ENCODE results near the gene ATP1A4. TPM values are rescaled to one million over a fixed set of nuclear protein-coding genes. Genes with fewer than 3 reads are reported as not detected.
A peak's percentile ranks its signal among the peaks of the same experiment; 100 is the strongest.
"Not testable (repeated sequence)": the region's sequence is repeated elsewhere in the genome, so short reads cannot be mapped to it uniquely, and the experiment has no call there.

Gene ATP1A4
- total RNA-seq, 1 donor from 2014 or later: under 0.01 TPM

- peak overlapping the region in 1 of 3 donors; percentile 1 for H3K4me3 ChIP-seq (ENCODE audit: low read length in 3 of 3)
- H3K9me3 ChIP-seq (ENCODE audit: control insufficient read depth in 3 of 3, low read length in 3 of 3): no peaks in the 10 kb centered on the region
- H3K36me3 ChIP-seq (ENCODE audit: control insufficient read depth in 3 of 3, insufficient read depth in 3 of 3, low read length in 3 of 3): peaks cover 45 to 65% (median 48%) of the 10 kb centered on the region in 3 donors
- peak overlapping the region in 1 of 3 donors; percentile 99 for H3K9ac ChIP-seq (ENCODE audit: low read depth in 1 of 3, low read length in 3 of 3)
- H3K27ac ChIP-seq (ENCODE audit: low read depth, low read length): peak overlapping the region; percentile 96
- peaks cover 82 to 92% (median 82%) of the 10 kb centered on the region in 3 donors for H3K4me1 ChIP-seq (ENCODE audit: control insufficient read depth in 3 of 3, insufficient read depth in 3 of 3, low read length in 3 of 3)
- H3K27me3 ChIP-seq (ENCODE audit: control insufficient read depth in 3 of 3, insufficient read depth in 3 of 3, low read length in 3 of 3): no peaks in the 10 kb centered on the region
These were observed 30.0 kb upstream of the ATP1A4 start for GRCh38 chr1:160121388-160121787.

GRCh38 chr1:160122978-160123495, 28.4 kb upstream of the ATP1A4 start:
- peaks cover 52 to 62% (median 53%) of the 10 kb centered on the region in 3 donors for H3K36me3 ChIP-seq (ENCODE audit: control insufficient read depth in 3 of 3, insufficient read depth in 3 of 3, low read length in 3 of 3)
- peak overlapping the region in 1 of 3 donors; percentile 35 for H3K4me3 ChIP-seq (ENCODE audit: low read length in 3 of 3)
- no peaks in the 10 kb centered on the region for H3K9me3 ChIP-seq (ENCODE audit: control insufficient read depth in 3 of 3, low read length in 3 of 3)
- H3K9ac ChIP-seq (ENCODE audit: low read depth in 1 of 3, low read length in 3 of 3): peak overlapping the region; percentile 25 to 67 (median 29)
- H3K27ac ChIP-seq (ENCODE audit: low read depth, low read length): peak overlapping the region; percentile 96
- H3K4me1 ChIP-seq (ENCODE audit: control insufficient read depth in 3 of 3, insufficient read depth in 3 of 3, low read length in 3 of 3): peaks cover 90 to 93% (median 93%) of the 10 kb centered on the region in 3 donors
- H3K27me3 ChIP-seq (ENCODE audit: control insufficient read depth in 3 of 3, insufficient read depth in 3 of 3, low read length in 3 of 3): no peaks in the 10 kb centered on the region

GRCh38 chr1:160123726-160124125, 27.7 kb upstream of the ATP1A4 start:
- peaks cover 49 to 60% (median 59%) of the 10 kb centered on the region in 3 donors for H3K36me3 ChIP-seq (ENCODE audit: control insufficient read depth in 3 of 3, insufficient read depth in 3 of 3, low read length in 3 of 3)
- no peaks in the 10 kb centered on the region for H3K27me3 ChIP-seq (ENCODE audit: control insufficient read depth in 3 of 3, insufficient read depth in 3 of 3, low read length in 3 of 3)
- peaks cover 90 to 93% (median 93%) of the 10 kb centered on the region in 3 donors for H3K4me1 ChIP-seq (ENCODE audit: control insufficient read depth in 3 of 3, insufficient read depth in 3 of 3, low read length in 3 of 3)
- H3K9ac ChIP-seq (ENCODE audit: low read depth in 1 of 3, low read length in 3 of 3): peak overlapping the region; percentile 50 to 70 (median 67)
- H3K9me3 ChIP-seq (ENCODE audit: control insufficient read depth in 3 of 3, low read length in 3 of 3): no peaks in the 10 kb centered on the region
- peak overlapping the region; percentile 35 to 54 (median 45) for H3K4me3 ChIP-seq (ENCODE audit: low read length in 3 of 3)
- H3K27ac ChIP-seq (ENCODE audit: low read depth, low read length): peak overlapping the region; percentile 96

- peaks cover 58 to 71% (median 69%) of the 10 kb centered on the region in 3 donors for H3K36me3 ChIP-seq (ENCODE audit: control insufficient read depth in 3 of 3, insufficient read depth in 3 of 3, low read length in 3 of 3)
- H3K9ac ChIP-seq (ENCODE audit: low read depth in 1 of 3, low read length in 3 of 3): peak overlapping the region; percentile 55 to 72 (median 70)
- no peaks in the 10 kb centered on the region for H3K27me3 ChIP-seq (ENCODE audit: control insufficient read depth in 3 of 3, insufficient read depth in 3 of 3, low read length in 3 of 3)
- H3K4me3 ChIP-seq (ENCODE audit: low read length in 3 of 3): peak overlapping the region; percentile 35 to 54 (median 45)
- H3K9me3 ChIP-seq (ENCODE audit: control insufficient read depth in 3 of 3, low read length in 3 of 3): no peaks in the 10 kb centered on the region
- peaks cover 90 to 96% (median 94%) of the 10 kb centered on the region in 3 donors for H3K4me1 ChIP-seq (ENCODE audit: control insufficient read depth in 3 of 3, insufficient read depth in 3 of 3, low read length in 3 of 3)
- peak overlapping the region; percentile 96 for H3K27ac ChIP-seq (ENCODE audit: low read depth, low read length)
These were observed 26.5 kb upstream of the ATP1A4 start for GRCh38 chr1:160124705-160125478.

- Histone ChIP-seq H3K9ac (ENCODE audit: low read depth in 1 of 3, low read length in 3 of 3) (peak overlapping the region in 1 of 3 donors; percentile 72), H3K27me3 (ENCODE audit: control insufficient read depth in 3 of 3, insufficient read depth in 3 of 3, low read length in 3 of 3) (no peaks in the 10 kb centered on the region), H3K36me3 (ENCODE audit: control insufficient read depth in 3 of 3, insufficient read depth in 3 of 3, low read length in 3 of 3) (peaks cover 67 to 79% (median 74%) of the 10 kb centered on the region in 3 donors), H3K4me3 (ENCODE audit: low read length in 3 of 3) (peak overlapping the region in 1 of 3 donors; percentile 49), H3K9me3 (ENCODE audit: control insufficient read depth in 3 of 3, low read length in 3 of 3) (no peaks in the 10 kb centered on the region), H3K4me1 (ENCODE audit: control insufficient read depth in 3 of 3, insufficient read depth in 3 of 3, low read length in 3 of 3) (peaks cover 90 to 96% (median 94%) of the 10 kb centered on the region in 3 donors), H3K27ac (ENCODE audit: low read depth, low read length) (peak overlapping the region; percentile 96)
These were observed 25.7 kb upstream of the ATP1A4 start for GRCh38 chr1:160125746-160126145.

- H3K27me3 ChIP-seq (ENCODE audit: control insufficient read depth in 3 of 3, insufficient read depth in 3 of 3, low read length in 3 of 3); H3K4me3 ChIP-seq (ENCODE audit: low read length in 3 of 3); H3K9me3 ChIP-seq (ENCODE audit: control insufficient read depth in 3 of 3, low read length in 3 of 3): not testable (repeated sequence)
- Histone ChIP-seq H3K9ac (ENCODE audit: low read depth in 1 of 3, low read length in 3 of 3) (peak overlapping the region in 1 of 3 donors; percentile 72), H3K27ac (ENCODE audit: low read depth, low read length) (peak overlapping the region; percentile 96), H3K4me1 (ENCODE audit: control insufficient read depth in 3 of 3, insufficient read depth in 3 of 3, low read length in 3 of 3) (peaks cover 90 to 96% (median 94%) of the 10 kb centered on the region in 3 donors), H3K36me3 (ENCODE audit: control insufficient read depth in 3 of 3, insufficient read depth in 3 of 3, low read length in 3 of 3) (peaks cover 66 to 78% (median 73%) of the 10 kb centered on the region in 3 donors)
These were observed 25.1 kb upstream of the ATP1A4 start for GRCh38 chr1:160126342-160126741.

- Histone ChIP-seq H3K27me3 (ENCODE audit: control insufficient read depth in 3 of 3, insufficient read depth in 3 of 3, low read length in 3 of 3) (no peaks in the 10 kb centered on the region), H3K9me3 (ENCODE audit: control insufficient read depth in 3 of 3, low read length in 3 of 3) (no peaks in the 10 kb centered on the region), H3K9ac (ENCODE audit: low read depth in 1 of 3, low read length in 3 of 3) (peak overlapping the region; percentile 67 to 81 (median 73)), H3K4me3 (ENCODE audit: low read length in 3 of 3) (peak overlapping the region in 1 of 3 donors; percentile 61), H3K27ac (ENCODE audit: low read depth, low read length) (peak overlapping the region; percentile 96), H3K36me3 (ENCODE audit: control insufficient read depth in 3 of 3, insufficient read depth in 3 of 3, low read length in 3 of 3) (peaks cover 58 to 71% (median 66%) of the 10 kb centered on the region in 3 donors), H3K4me1 (ENCODE audit: control insufficient read depth in 3 of 3, insufficient read depth in 3 of 3, low read length in 3 of 3) (peaks cover 90 to 96% (median 90%) of the 10 kb centered on the region in 3 donors)
These were observed 24.0 kb upstream of the ATP1A4 start for GRCh38 chr1:160127381-160127780.

GRCh38 chr1:160127865-160128523, 23.4 kb upstream of the ATP1A4 start:
- H3K27ac ChIP-seq (ENCODE audit: low read depth, low read length): peak overlapping the region; percentile 96
- no peaks in the 10 kb centered on the region for H3K27me3 ChIP-seq (ENCODE audit: control insufficient read depth in 3 of 3, insufficient read depth in 3 of 3, low read length in 3 of 3)
- H3K4me1 ChIP-seq (ENCODE audit: control insufficient read depth in 3 of 3, insufficient read depth in 3 of 3, low read length in 3 of 3): peaks cover 91 to 96% (median 92%) of the 10 kb centered on the region in 3 donors
- peak overlapping the region; percentile 67 to 81 (median 73) for H3K9ac ChIP-seq (ENCODE audit: low read depth in 1 of 3, low read length in 3 of 3)
- peak overlapping the region in 2 of 3 donors; percentile 44 to 61 for H3K4me3 ChIP-seq (ENCODE audit: low read length in 3 of 3)
- peaks cover 58 to 71% (median 68%) of the 10 kb centered on the region in 3 donors for H3K36me3 ChIP-seq (ENCODE audit: control insufficient read depth in 3 of 3, insufficient read depth in 3 of 3, low read length in 3 of 3)
- H3K9me3 ChIP-seq (ENCODE audit: control insufficient read depth in 3 of 3, low read length in 3 of 3): no peaks in the 10 kb centered on the region

- Histone ChIP-seq H3K27me3 (ENCODE audit: control insufficient read depth in 3 of 3, insufficient read depth in 3 of 3, low read length in 3 of 3) (no peaks in the 10 kb centered on the region), H3K4me1 (ENCODE audit: control insufficient read depth in 3 of 3, insufficient read depth in 3 of 3, low read length in 3 of 3) (peaks cover 91 to 96% (median 91%) of the 10 kb centered on the region in 3 donors), H3K27ac (ENCODE audit: low read depth, low read length) (peak overlapping the region; percentile 96), H3K9ac (ENCODE audit: low read depth in 1 of 3, low read length in 3 of 3) (peak overlapping the region; percentile 67 to 81 (median 73)), H3K36me3 (ENCODE audit: control insufficient read depth in 3 of 3, insufficient read depth in 3 of 3, low read length in 3 of 3) (peaks cover 59 to 71% (median 67%) of the 10 kb centered on the region in 3 donors), H3K4me3 (ENCODE audit: low read length in 3 of 3) (peak overlapping the region; percentile 30 to 44 (median 39)), H3K9me3 (ENCODE audit: control insufficient read depth in 3 of 3, low read length in 3 of 3) (no peaks in the 10 kb centered on the region)
These were observed 22.8 kb upstream of the ATP1A4 start for GRCh38 chr1:160128636-160129035.

Data from skeletal muscle tissue (tissue), 4 donors.